Measurements from ENCODE around the gene KPNA6.

DNA sequence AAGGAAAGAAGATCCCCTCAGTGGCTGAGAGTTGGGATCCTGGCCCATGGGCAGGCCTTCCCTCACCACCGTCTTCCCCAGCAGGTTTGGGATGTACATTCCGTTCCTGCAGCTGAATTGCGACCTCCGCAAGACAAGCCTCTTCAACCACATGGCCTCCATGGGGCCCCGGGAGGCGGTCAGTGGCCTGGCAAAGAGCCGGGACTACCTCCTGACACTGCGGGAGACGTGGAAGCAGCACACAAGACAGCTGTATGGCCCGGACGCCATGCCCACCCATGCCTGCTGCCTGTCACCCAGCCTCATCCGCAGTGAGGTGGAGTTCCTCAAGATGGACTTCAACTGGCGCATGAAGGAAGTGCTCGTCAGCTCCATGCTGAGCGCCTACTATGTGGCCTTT, 16.3 kb upstream of the KPNA6 start:
- TF ChIP-seq POLR2A (IDR thresholded peaks at IDR 0.05): no peak
- TF ChIP-seq, protein P1, sequence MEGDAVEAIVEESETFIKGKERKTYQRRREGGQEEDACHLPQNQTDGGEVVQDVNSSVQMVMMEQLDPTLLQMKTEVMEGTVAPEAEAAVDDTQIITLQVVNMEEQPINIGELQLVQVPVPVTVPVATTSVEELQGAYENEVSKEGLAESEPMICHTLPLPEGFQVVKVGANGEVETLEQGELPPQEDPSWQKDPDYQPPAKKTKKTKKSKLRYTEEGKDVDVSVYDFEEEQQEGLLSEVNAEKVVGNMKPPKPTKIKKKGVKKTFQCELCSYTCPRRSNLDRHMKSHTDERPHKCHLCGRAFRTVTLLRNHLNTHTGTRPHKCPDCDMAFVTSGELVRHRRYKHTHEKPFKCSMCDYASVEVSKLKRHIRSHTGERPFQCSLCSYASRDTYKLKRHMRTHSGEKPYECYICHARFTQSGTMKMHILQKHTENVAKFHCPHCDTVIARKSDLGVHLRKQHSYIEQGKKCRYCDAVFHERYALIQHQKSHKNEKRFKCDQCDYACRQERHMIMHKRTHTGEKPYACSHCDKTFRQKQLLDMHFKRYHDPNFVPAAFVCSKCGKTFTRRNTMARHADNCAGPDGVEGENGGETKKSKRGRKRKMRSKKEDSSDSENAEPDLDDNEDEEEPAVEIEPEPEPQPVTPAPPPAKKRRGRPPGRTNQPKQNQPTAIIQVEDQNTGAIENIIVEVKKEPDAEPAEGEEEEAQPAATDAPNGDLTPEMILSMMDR (IDR thresholded peaks at IDR 0.05): no peak
